Spinal cord (tissue), 10 donors: Measurements from ENCODE around the gene SYT7. TPM values are rescaled to one million over a fixed set of nuclear protein-coding genes. Genes with fewer than 3 reads are reported as not detected.

ENCODE experiments used
- DNase-seq, 6 donors: peaks; one replicate each; pipeline versions ENCODE4 v3.0.0 to v3.0.0-alpha.2; 2013 to 2015; ENCODE audit warnings: low spot score in 6 of 6, low read depth in 4 of 6
- H3K27ac ChIP-seq: one replicate; pipeline ENCODE4 v1.5.1; 2013; ENCODE audit warnings: low read depth, low read length, control low read depth
- H3K27me3 ChIP-seq: one replicate; pipeline ENCODE4 v1.6.1; 2013; ENCODE audit warnings: low read length; ENCODE audit not compliant: control insufficient read depth, insufficient read depth
- H3K36me3 ChIP-seq: one replicate; pipeline ENCODE4 v1.6.1; 2013; ENCODE audit warnings: low read length; ENCODE audit not compliant: control insufficient read depth, insufficient read depth
- H3K4me1 ChIP-seq: one replicate; pipeline ENCODE4 v1.6.1; 2013; ENCODE audit warnings: low read length; ENCODE audit not compliant: control insufficient read depth, insufficient read depth
- H3K4me3 ChIP-seq: one replicate; pipeline ENCODE4 v1.5.1; 2013; ENCODE audit warnings: low read depth, low read length, control low read depth
- H3K9me3 ChIP-seq: one replicate; pipeline ENCODE4 v1.6.1; 2013; ENCODE audit warnings: low read length; ENCODE audit not compliant: control insufficient read depth, insufficient read depth
- WGBS: methylation state at CpG from one replicate; pipeline ENCODE4 v1.1.5; 2013; ENCODE audit warnings: missing lambda C conversion rate; ENCODE audit not compliant: insufficient coverage; 5-methylcytosine and 5-hydroxymethylcytosine counted together
- polyA plus RNA-seq, 2 donors: library from polyadenylated mRNA; unstranded; fragments of 120-200 nt; gene quantifications; one replicate each; pipeline ENCODE4 v1.2.1, GENCODE V29; 2013; ENCODE audit not compliant: insufficient read length in 2 of 2
- total RNA-seq, 2 donors: library from RNA; depleted of rRNA in 1 of 2; stranded (reverse); fragments of 120-200 nt in 1 of 2; fragments of >200 nt in 1 of 2; gene quantifications; one replicate each; pipeline versions ENCODE4 v1.2.3 to v1.2.4, GENCODE V29; 2013 to 2014
- donor health status: healthy.

SYT7 gene
- total and polyA plus RNA-seq, 4 donors = 9.8 to 57.7 (median 41.3) TPM

DNA sequence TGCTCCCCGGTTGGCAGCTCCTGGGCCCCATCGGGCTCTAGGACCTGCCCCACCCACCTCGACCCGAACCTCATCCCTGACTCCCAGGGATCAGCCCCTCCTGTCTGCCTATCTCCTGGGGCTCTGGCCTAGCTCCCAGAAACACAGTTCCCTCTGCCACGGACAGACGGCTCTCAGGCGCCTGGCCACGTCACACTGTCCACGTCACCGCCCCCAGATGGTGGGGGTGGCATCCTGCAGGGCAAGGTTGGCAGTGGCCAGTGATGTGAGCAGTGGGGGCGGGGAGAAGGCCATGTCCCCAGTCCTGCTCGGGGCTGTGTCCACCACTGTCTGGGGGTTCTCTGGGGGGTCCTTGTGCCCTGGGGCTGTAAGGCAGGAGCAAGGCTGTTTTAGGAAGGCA, 29.2 kb downstream of the SYT7 start:
- no peaks in the 10 kb centered on the region for H3K9me3 ChIP-seq
- H3K27ac ChIP-seq = no peak overlapping the region
- H3K4me1 ChIP-seq = peaks cover 57% of the 10 kb centered on the region
- peaks cover 21% of the 10 kb centered on the region for H3K27me3 ChIP-seq
- peaks cover 41% of the 10 kb centered on the region for H3K36me3 ChIP-seq
- H3K4me3 ChIP-seq = no peak overlapping the region
- peak in 1 of 6 donors; percentile 33 for DNase-seq
- 75% methylated on average over 12 of the region's 12 CpGs for WGBS

DNA sequence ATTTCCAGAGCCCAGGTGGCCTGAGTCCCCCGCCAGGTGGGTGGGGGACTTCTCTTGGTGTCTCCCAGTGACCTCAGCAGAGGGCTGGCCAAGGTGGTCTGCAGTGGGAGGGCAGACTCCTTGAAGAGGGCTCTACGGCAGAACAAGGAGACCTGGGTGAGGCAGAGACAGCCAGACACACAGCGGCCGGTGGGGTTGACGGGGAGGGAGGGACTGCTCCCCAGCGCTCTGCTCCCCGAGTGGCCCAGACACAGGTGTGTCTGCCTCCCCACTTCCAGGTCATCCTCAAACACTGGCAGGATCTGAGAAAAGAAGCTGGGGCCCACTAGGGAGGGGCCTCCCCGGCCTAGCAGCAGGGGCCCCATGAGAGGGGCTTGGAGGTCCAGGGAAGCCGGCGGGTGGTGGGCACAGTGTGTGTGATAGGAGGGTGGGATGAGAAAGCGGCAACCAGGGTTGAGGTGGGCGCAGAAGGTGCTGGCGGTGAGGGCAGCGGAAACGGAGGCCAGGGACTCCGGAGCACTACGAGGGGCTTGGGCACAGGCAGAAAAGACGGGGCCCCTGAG, 30.1 kb downstream of the SYT7 start:
- DNase-seq = no peak
- Histone ChIP-seq H3K27me3 (peaks cover 15% of the 10 kb centered on the region), H3K36me3 (peaks cover 46% of the 10 kb centered on the region), H3K9me3 (no peaks in the 10 kb centered on the region), H3K4me3 (no peak overlapping the region), H3K4me1 (peaks cover 52% of the 10 kb centered on the region), H3K27ac (no peak overlapping the region)
- 84% methylated on average over 16 of the region's 18 CpGs for WGBS

DNA sequence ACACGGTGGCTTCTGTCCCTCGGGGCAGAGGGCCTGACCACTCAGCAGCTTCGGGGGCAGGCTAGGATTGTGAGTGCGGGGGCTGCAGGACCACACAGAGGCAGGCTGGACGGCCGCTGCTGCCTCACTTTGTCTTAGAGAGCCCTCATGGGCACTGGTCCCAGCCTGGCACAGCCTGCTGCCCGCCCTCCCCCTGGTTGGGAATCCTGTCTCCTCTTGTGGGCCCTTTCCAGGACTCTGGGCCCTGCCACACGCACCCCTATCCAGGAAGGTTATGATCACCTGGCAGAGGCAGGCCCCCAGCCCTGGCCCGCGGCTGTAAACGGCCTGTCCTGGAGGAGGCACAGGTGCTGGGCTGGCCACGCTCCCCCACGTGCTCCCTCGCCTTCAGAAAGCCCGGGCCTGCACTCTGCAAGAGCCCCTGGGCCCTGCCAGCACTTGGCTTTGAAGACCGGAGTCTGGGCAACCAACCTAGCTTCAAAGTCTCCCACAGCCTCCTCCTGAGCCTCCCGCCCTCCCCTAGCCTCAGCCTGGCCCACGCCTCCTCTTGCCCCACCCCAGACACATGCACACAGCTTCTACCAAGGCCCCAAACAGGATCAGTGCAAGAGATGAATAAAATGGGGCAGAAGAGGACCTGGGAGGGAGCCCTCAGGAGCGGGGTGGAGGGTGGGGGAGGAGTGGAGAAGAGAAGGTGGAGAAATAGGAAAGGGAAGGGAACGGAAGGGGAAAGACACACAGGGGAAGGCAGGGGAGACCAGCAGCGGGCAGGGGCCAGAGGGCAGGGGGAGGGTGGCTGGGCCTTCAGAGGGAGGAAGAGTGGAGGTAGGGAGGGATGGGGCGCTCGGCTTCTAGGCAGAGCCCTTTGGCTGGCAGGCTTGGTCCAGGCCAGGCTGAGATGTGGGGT, 31.0 kb downstream of the SYT7 start:
- H3K27me3 ChIP-seq = peaks cover 10% of the 10 kb centered on the region
- H3K4me1 ChIP-seq = peaks cover 44% of the 10 kb centered on the region
- no peaks in the 10 kb centered on the region for H3K9me3 ChIP-seq
- H3K4me3 ChIP-seq = no peak overlapping the region
- WGBS = 44% methylated on average over 20 of the region's 23 CpGs
- peak in 3 of 6 donors; percentile 41 to 73 (median 42) for DNase-seq
- H3K27ac ChIP-seq = no peak overlapping the region
- H3K36me3 ChIP-seq = peaks cover 49% of the 10 kb centered on the region

DNA sequence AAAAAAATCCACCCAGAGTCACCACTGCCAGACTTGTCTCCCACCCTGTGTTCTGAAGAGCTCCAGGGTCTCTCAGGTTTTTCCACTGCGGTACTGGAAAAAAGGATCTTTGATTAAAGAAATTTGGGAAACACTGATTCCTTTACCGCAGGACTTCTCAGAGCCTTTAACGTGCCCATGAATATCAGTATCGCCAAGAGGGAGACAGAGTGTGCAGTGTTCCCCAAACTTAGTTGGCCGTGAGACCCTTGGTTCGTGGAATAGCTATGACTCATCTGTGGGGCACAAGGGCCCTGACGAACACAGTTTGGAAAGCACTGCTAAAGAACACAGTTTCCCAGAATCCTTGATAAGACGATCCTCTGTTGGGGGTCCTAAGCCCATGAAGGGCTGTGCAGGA, 31.7 kb downstream of the SYT7 start:
- H3K27ac ChIP-seq = no peak overlapping the region
- peaks cover 3% of the 10 kb centered on the region for H3K27me3 ChIP-seq
- 66% methylated on average over 8 of the region's 8 CpGs for WGBS
- peaks cover 36% of the 10 kb centered on the region for H3K4me1 ChIP-seq
- peaks cover 55% of the 10 kb centered on the region for H3K36me3 ChIP-seq
- DNase-seq = peak in 1 of 6 donors; percentile 13
- H3K9me3 ChIP-seq = no peaks in the 10 kb centered on the region
- H3K4me3 ChIP-seq = no peak overlapping the region

GRCh38 chr11:61547246-61547645, 33.6 kb downstream of the SYT7 start:
- 80% methylated on average over 19 of the region's 19 CpGs for WGBS
- no peak overlapping the region for H3K4me3 ChIP-seq
- no peak overlapping the region for H3K27ac ChIP-seq
- H3K9me3 ChIP-seq = no peaks in the 10 kb centered on the region
- H3K27me3 ChIP-seq = no peaks in the 10 kb centered on the region
- peaks cover 29% of the 10 kb centered on the region for H3K4me1 ChIP-seq
- peaks cover 64% of the 10 kb centered on the region for H3K36me3 ChIP-seq
- DNase-seq = no peak

DNA sequence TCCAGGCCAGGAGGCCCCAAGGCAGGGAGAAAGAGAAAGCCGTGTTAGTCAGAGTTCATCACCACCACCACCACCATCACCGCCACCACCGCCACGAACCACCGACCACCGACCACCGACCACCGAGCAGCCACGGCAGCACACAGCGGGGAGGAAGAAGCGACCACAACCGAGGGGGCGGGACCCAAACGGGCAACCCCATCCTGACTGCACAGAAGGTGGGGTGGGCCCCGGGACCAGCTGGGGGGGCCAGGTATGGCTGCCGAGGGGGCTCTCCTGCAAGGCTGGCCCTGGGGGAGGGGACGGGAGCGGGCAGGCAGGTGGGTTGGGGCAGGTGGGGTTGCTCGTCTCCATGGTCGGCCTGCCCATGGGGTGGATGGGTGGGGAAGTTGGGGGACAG, 34.2 kb downstream of the SYT7 start:
- Histone ChIP-seq H3K36me3 (peaks cover 69% of the 10 kb centered on the region), H3K9me3 (no peaks in the 10 kb centered on the region), H3K4me1 (peaks cover 34% of the 10 kb centered on the region), H3K4me3 (no peak overlapping the region), H3K27ac (no peak overlapping the region), H3K27me3 (no peaks in the 10 kb centered on the region)
- no peak for DNase-seq
- WGBS = 62% methylated on average over 16 of the region's 20 CpGs

GRCh38 chr11:61545921-61546320, 35.0 kb downstream of the SYT7 start:
- H3K36me3 ChIP-seq = peaks cover 62% of the 10 kb centered on the region
- no peak overlapping the region for H3K27ac ChIP-seq
- H3K4me1 ChIP-seq = peaks cover 34% of the 10 kb centered on the region
- H3K27me3 ChIP-seq = no peaks in the 10 kb centered on the region
- no peak overlapping the region for H3K4me3 ChIP-seq
- whole genome bisulfite sequencing = 96% methylated on average over 22 of the region's 32 CpGs
- H3K9me3 ChIP-seq = no peaks in the 10 kb centered on the region
- DNase-seq = no peak

- no peak overlapping the region for H3K27ac ChIP-seq
- DNase-seq = no peak
These were observed 35.5 kb downstream of the SYT7 start for GRCh38 chr11:61545341-61545740.

DNA sequence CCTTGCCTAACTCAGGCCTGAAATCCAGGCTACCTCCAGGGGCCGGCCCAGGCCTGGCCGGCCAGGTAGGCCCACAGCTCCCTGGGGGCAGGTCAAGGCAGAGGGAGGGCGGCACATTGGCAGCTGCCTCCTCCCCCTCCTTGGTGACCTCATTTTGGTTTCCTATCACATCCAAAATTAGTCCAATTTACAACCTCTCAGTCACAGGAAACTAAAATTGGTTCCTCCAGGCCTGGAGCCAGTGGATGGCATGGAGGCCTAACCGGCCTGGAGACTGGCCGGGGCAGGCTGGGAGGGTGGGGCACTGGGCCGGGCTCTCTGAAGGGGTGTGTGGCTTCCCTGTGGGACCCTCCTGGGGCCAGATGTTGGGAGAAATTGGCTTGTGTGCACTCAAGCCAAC, 36.4 kb downstream of the SYT7 start:
- Histone ChIP-seq H3K27ac (no peak overlapping the region), H3K4me1 (peaks cover 20% of the 10 kb centered on the region), H3K4me3 (no peak overlapping the region), H3K9me3 (no peaks in the 10 kb centered on the region), H3K27me3 (no peaks in the 10 kb centered on the region), H3K36me3 (peaks cover 56% of the 10 kb centered on the region)
- DNase-seq = no peak
- WGBS = 87% methylated on average over 6 of the region's 6 CpGs

More at GRCh38 chr11:61545341-61545740, 35.5 kb downstream of the SYT7 start:
- H3K27me3 ChIP-seq = no peaks in the 10 kb centered on the region
- no peaks in the 10 kb centered on the region for H3K9me3 ChIP-seq
- no peak overlapping the region for H3K4me3 ChIP-seq
- peaks cover 29% of the 10 kb centered on the region for H3K4me1 ChIP-seq
- H3K36me3 ChIP-seq = peaks cover 62% of the 10 kb centered on the region
- 98% methylated on average over 7 of the region's 7 CpGs for WGBS
